NCI-H748 (cell line): ENCODE measurements around the gene SLC25A10.
"Not testable (repeated sequence)": the region's sequence is repeated elsewhere in the genome, so short reads cannot be mapped to it uniquely, and the experiment has no call there.

Experiments used
- DNase-seq: peaks from one replicate; lab custom pipeline; 2025; ENCODE audit not compliant: unreplicated experiment; lab: John Stamatoyannopoulos, UW

The SLC25A10 gene

DNA sequence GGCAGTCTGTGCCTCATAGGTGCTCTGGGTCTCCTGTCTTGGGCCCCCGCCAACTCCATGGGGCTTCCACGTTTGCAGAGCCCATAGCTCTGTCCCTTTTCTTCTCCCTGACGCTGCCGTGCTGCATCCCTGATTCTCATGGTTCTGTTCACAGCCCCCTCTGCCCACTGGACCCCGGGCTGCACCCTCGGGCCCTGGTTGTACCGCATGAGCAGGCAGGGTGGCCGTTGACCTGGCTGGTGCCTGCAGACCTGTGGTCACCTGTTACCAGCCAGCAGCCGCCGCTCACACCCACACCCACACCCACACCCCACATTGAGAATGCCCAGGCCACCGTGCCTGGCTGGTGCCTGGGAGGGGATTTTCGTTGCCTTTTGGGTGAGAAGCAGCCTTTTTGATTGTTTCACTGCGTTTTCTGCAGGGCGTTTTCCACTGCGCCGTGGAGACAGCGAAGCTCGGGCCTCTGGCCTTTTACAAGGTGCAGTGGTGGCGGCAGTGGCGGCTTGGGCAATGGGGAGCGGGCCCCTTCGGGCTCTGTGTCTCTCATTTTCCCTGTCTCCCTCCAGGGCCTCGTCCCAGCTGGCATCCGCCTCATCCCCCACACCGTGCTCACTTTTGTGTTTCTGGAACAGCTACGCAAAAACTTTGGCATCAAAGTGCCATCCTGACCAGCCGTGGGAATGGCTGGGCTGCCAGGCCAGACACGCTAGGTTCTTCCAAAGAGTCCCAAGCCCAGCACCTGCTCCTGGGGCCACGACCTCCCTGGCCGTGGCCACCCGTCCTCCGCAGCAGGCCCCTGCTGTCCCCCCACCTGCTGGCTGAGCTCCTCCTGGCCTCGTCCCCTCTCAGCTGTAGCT, 7.6 kb downstream of the SLC25A10 start:
- DNase-seq = no peak

DNA sequence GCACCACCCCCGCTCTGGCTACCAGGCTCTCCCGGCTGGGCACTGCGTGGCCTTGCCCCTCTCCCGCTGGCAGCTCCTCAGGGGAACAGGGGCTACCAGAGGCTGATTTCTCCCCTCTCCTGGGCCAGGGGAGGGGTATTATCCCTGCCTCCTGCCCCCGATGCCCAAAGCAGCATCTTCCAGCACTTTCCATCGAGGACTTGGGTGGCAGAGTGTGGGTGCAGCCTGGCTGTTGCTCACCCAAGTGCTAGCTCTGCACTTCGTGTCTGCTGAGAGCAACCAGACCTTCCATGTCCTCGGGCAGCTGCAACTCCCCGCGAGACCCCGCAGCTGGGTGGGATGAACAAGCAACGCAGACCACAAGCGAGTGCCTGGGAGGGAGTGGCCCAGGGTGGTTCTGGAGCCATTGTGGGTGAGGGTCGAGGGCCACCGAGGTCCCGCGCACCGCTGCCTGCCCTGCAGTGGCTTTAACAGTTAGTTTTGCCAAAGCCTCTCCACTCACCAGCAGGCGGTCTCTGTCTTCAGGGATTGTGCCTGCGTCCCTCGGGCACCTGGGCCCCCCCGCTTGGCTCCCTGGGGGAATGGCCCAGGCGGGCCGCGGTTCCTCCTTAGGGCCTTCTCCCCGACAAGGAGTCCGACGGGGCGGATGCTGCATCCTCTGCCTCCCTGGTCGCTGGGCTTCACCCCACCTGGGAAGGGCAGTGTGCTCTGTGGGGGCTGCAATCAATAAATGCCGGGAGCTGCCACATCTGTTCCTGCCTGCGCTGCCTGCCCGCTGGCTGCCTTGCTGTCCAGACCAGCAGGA, 8.4 kb downstream of the SLC25A10 start:
- no peak for DNase-seq

DNA sequence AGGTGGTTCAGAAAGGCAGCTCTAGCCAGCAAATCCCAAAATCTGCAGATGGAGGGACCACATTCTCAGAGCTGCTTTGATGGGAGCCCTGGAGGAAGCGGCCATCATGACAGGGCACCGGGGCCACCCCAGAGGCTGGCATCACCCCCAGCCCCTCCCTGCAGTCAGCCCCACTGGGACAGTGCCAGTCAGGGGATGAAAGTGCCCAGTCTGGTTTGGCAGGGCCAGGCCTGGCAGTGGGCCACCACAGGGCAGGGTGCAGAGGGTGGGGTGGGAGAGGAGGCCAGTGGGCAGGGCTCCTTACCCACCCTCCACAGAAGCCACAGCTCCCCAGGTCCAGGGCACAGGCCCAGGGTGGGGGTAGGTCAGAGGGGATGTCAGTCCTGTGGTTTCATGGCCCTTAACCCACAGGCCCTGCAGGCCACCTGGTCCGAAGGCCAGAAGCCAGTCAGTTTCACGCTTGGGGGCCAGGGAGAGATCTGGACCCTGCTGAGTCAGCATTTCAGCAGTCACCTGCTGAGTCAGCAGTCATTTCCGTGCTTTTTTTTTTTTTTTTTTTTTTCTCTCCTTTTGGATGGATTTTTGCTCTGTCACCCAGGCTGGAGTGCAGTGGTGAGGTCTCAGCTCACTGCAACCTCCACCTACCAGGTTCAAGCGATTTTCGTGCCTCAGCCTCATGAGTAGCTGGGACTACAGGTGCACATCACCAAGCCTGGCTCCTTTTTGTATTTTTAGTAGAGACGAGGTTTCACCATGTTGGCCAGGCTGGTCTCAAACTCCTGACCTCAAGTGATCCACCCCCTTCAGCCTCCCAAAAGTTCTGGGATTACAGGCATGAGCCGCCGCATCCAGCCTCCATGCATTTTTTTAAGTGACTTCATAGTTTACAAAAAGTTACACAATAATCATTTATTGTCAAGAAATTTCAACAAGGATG, 10.4 kb downstream of the SLC25A10 start:
- no peak for DNase-seq

DNA sequence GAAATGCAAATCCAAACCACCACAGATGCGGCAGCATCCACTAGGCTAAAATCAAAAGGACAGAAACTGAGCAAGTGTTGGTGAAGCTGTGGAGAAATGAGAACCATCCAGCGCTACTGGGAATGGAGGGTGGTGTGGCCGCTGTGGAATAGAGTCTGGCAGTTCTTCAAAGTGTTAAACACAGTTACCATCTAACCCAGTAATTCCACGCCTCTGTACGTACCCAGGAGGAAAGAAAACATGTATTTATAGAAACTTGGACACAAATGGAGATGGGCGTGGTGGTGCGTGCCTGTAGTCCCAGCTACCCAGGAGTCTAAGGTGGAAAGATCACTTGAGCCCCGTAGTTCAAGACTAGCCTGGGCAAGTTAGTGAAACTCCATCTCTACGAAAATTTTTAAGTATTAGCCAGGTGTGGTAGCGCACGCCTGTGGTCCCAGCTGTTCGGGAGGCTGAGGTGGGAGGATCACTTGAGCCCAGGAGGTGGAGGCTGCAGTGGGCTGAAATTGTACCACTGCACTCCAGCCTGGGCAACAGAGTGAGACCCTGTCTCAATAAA, 11.6 kb downstream of the SLC25A10 start:
- no peak for DNase-seq

DNA sequence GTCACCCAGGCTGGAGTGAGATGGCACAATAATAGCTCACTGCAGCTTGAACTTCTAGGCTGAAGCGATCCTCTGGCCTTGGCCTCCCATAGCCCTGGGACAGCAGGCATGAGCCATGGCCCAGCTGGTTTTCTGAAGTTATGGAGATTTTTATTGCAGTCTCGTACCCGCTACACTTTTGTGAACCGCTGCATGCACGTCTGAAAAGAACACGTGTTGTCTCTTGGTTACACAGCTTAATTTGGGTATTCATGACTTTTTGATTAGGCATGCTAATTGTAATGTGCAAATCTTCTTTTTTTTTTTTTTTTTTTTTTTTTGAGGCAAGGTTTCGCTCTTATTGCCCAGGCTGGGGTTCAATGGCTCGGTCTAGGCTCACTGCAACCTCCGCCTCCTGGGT, 13.4 kb downstream of the SLC25A10 start:
- DNase-seq = no peak

DNA sequence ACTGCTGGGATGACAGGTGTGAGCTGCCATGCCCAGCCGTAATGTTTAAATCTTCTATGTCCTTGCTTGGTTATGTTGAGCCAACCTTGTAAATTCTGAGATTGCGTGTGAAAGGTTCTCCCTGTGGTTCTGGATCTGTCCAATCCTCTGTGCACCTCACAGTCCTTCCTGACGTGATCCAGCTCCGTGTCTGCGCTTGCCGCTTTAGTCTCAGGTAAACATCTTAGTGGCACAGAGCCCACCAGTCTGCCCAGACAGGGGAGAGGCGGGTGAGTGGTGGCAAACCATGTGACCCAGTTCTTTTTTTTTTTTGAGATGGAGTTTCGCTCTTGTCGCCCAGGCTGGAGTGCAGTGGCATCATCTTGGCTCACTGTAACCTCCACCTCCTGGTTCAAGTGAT, 13.9 kb downstream of the SLC25A10 start:
- DNase-seq = no peak

DNA sequence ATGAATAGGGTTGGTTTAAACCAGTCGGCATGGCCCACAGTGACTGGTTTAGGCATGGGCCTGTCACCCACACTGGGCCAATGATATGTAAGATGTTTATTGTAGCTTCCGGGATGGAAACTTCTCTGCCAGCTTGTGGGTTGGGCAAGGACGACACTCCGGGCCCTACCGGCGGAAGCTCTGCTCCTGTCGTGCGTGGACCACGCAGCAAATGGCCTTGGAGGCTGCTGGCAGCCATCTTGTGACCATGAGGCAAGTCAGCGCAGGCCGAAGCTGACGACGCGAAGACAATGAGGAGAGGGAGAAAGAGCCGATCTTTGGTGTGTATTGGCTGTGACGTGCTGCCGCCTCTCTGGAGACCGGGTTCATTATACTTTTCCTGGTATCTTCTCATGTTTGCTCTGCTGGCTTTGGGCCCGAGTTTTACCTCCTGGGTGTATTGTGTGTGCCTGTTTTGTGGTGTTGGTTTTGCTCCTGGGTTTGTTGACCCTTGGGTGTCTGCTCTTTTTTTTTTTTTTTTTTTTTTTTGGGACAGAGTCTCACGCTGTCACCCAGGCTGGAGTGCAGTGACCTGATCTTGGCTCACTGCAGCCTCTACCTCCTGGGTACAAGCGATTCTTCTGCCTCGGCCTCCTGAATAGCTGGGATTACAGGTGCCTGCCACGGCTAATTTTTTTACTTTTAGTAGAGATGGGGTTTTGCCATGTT, 15.4 kb downstream of the SLC25A10 start:
- DNase-seq = peak; percentile 82

DNA sequence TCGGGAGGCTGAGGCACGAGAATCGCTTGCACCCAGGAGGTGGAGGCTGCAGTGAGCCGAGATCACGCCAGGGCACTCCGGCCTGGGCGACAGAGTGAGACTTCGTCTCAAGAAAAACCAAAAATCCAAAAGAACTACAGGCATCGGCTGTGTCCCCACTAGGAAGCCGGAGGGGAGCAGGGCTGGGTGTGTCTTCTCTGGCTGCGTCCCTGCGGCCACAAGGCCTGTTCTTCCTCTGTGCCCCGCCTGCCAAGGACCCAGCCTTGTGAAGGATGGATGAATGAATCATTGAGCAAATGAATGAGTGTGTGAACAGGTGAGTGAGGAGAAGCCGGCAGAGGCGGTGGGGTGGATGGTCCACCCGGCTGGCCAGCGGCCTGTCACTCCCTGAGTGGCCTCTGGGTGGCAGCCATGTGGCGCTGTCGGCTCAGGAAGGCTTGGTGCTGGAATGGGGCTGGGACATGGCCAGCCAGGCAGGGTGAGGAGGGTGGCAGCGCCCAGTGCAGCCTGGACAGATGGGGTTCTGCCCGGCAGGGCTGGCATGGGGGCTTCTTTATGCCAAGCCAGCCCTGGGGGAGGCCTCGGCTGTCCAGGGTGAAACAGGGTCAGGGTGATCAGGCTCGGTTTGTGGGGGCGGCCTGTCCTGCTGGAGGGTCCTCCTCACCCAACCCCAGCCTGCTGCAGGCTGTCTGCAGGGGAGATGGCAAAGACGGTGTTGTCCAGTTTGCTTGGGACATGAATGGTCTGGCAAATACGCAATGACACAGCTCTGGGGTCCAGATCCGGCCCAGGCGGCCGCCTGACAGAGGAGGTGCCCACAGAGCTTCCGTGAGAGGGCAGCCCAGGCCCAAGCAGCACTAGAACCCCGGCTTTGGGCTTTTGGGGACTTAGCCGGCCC, 21.7 kb downstream of the SLC25A10 start:
- peak; percentile 78 for DNase-seq

DNA sequence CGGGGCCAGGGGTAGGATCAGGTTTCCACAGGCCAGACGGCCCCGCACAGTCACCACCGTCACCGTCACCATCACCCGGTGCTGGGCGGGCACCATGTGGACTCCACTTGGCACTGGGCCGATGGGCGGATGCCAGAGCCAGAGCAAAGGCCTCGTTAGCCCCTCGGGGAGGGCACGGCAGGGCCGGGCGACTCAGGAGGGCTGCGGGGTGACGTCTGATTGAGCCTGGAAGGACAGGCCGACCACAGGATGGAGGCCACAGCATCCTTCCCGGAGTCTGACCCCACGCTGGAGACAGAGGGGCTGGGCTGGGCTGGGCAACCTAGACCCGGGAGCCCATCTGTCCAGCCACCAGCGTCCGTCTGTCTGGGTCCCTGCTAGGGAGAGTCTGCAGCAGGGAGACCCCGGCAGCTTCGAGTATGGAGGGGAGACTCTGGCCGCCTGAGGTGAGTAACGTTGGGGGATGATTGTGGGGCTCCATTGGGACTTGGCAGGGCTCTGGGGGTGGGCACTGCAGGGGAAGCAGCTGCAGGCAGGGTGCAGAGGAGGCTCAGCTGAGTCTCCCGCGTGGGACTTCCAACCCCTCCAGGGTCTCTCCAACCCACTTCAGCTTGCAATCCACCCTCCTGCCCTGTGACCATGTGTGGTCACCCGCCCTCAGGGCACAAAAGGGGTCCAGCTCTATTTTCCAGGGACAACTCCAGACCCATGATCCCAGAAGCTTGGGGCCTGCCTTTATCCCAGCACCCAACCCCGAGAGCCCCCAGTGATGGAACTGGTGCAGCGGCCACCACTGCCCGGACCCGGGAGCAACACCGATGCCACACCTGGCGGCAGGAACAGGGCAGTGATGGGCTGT, 22.6 kb downstream of the SLC25A10 start:
- no peak for DNase-seq

DNA sequence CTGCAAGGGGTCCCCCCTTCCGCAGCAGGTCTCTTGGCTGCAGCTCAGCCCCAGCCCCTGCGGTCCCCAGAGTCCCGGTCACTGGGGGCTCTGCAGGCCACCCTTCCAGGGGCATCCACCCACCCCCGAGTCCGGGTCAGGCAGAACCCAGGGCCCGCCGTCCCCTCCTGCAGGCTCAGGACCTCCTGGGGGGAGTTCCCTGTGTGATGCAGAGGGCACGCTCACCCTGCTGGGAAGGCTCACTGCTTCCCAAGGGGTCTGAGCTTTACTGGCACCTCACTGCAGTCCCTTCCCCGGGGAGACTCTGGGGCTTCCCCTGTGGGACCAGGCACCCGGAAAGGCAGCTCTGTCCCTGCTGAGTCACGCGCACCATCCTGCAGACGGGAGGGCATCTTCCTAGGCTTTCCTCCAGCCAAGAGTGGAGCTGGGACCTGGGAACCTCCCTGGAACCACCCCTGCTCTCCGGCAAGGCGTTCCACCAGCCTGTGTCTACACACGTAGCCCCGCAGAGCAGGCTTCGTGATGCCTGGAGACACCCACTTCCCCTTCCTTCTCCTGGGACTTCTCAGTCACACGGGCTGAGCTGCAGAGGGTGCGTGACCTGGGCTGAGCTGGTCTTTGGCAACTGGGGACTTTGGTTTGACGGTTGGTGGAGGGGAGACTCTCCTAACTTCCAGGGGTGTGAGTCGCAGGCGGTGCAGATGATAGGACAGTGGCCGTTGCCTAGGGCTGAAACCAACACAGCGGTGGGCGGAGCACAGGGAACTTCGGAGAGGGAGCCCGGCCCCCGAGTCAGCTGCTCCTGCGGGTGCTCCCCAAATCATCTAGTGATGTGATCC, 23.4 kb downstream of the SLC25A10 start:
- DNase-seq = peak; percentile 62

DNA sequence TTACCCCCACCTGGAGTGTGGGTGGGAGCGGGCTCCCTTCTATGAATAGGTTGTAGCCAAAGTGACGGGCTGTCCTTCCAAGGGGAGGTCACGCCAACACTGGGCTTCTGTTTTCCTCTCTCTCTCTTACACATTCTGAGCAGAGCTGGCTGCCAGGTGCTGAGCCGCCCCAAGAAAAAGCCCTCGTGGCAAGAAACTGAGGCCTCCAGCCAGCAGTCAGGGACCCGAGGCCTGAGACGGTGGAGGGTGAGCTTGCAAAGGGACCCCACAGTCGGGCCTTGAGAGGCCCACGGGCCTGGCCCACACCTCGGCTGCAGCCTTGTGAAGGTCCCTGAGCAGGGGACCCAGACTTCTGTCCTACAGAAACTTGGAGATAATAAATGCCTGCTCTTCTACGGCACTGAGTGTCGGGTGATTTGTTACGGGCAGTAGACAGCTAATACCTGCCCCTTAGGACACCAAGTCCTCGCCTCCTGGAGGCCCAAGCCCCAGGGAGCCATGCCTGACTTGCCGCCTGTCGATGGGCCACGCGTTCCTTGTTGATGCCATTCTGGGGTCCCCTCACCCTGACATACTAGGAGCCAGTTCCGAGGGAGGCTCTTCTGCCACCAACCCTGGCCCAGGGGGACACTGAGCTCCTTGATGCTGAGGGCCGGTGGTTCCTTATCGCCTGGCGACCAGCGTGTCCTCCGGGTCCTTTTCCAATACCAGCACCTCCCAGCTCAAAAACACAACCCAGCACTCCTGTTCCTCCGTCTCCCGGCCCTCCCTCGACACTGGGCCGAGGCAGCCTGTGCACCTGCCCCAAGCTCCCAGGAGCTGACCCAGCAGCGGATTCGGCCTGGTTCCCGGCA, 26.1 kb downstream of the SLC25A10 start:
- DNase-seq = no peak

DNA sequence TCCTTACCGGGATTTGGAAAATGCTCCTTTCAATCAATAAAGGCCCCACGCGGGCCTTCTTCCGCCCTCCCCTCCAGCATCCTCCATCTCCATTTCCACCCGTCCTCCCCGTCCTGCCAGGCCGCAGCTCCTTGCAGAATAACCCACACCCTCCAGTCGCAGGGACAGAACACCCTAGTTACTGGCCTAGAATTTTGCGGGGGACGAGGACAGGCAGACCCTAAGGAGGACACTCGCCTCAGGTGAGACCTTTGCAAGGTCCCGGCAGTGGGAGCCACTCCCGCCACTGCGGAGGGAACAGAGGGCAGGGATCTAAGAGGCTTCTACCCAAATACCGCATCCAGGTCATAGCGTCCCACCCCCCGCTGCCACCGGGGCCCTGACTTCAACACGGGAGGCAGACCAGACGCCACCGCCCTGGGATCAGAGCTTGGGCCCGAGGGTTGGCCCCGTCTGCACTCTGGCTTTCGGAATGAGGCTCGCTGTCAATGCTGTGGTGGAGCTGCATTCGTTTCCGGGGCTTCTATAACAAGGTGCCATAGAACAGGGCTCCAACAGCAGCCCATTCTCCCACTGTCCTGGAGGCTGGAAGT, 26.8 kb downstream of the SLC25A10 start:
- DNase-seq = no peak

DNA sequence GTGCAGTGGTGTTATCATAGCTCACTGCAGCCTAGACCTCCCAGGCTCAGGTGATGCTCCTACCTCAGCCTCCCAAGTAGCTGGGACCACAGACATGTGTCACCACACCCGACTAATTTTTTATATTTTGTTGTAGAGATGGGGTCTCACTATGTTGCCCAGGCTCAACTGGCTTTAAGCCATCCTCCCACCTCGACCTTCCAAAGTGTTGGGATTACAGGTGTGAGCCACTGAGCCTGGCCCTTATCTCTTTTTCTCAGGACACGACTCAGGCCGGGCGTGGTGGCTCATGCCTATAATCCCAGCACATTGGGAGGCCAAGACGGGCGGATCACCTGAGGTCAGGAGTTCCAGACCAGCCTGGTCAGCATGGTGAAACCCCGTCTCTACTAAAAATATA, 27.5 kb downstream of the SLC25A10 start:
- not testable (repeated sequence) for DNase-seq

DNA sequence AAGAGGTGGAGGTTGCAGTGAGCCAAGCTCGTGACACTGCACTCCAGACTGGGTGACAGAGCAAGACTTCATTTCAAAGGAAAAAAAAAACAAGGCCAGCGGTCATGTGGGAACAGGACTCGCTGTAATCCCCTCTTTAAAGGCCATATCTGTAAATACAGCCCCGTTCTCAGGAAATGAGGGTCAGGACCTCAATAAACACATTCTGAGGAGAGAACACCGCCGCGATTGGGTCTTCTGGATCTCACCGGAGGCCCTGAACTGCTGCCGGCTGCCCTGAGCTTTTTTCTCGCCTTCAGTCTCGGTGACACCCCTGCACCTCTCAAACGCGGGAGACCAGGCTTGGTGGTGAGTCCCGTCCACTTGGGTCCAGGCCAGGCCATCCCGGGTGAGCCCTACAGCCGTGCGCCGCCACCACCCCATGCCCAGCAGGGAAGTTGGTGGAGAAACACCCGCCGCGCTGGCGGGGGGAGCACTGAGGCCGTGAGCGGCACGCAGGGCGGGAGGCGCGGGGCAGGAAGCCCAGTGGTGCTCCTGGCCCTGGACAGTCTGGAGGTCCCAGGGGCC, 28.4 kb downstream of the SLC25A10 start:
- DNase-seq = no peak

DNA sequence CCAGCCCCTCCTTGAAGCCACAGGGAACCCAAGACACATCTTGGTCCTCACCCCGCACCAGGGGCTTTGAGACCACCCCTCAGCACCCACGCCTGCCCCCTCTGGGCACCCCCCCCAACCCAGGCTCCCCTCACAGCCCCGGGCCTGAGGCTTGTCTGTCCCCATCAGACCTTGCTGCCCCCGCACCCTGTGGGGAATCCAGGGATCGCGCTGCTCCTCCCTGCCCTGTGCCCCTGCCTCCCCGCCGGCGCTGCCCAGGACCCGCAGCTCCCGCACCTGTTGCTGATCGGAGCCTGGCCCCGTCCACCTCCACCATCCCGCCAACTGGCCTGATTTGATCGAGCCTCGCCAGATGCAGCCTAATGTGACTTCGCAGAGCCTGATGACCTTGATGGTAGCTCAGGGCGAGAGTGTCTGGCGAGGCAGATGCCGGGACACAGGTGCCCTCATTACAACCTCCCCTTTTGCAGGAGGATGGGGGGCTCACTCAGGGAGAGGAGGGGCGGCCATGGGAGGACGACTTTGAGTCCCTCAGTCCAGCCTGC, 29.0 kb downstream of the SLC25A10 start:
- no peak for DNase-seq
